SKM-1 (cell line): ENCODE measurements around the gene DIP2C.
"Not testable (repeated sequence)": the region's sequence is repeated elsewhere in the genome, so short reads cannot be mapped to it uniquely, and the experiment has no call there.

ENCODE experiments used
- DNase-seq: peaks from one replicate; lab custom pipeline; 2025; ENCODE audit not compliant: unreplicated experiment; lab: John Stamatoyannopoulos, UW

The DIP2C gene

DNA sequence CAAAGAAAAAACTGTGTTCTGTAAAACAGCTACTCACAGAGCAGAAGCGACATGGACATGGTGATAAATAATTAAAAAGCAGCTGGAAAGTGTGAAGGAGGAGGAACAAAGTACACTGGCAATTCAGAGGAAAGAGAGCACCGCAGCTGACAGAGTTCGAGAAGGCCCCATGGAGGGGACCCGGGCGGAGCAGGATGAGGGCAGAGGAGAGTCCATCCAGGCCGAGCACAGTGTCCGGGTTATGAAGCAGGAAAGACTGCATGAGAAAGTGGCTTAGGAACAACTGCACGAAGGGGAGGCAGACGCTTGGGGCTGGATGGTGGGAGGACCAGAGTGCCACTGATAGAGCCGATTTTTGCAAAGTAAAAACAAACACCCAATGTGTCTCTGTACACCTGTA lies 368.7 kb downstream of the DIP2C start:
- no peak for DNase-seq

DNA sequence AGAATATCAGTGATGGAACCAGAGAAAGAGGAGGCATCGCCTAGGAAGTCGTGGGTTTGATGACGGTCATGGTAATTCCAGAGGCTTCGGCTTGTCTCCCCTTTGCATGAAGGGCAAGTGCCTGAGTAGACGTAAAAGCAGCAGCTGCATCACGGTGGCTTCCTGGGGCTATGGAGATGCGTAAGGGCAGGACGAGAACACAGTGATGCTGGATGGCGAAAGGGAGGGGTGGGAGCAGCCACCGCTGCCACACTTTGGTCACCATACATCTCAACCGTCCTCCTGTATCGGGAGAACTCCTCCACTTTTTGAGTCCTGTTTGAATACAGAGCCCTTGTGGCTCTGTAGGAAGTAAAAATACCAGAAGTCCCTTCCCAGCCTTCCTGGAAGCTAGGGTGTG lies 371.5 kb downstream of the DIP2C start:
- DNase-seq = no peak

DNA sequence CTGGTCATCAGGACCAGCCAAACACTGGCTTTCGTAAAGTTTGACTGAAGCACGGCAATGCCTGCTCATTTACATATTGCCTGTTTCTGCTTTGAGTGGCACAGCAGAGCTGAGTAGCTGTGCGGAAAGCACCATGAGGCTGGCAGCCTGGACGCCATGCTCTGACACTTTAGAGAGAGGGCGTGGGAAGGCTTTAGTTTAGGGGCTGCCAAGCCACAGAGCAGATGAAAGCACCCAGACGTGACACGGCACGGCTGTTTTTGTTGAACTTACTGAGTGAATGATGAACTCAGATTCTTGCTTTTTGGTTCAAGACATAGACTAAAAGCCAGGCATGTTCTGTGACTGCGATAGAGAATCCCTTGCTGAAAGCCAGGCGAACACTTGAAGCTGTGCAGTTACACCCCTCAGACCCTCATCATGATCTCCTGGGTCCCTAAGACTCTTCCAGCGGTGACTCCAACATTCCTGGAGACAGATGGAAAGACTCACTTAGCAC lies 372.1 kb downstream of the DIP2C start:
- no peak for DNase-seq

DNA sequence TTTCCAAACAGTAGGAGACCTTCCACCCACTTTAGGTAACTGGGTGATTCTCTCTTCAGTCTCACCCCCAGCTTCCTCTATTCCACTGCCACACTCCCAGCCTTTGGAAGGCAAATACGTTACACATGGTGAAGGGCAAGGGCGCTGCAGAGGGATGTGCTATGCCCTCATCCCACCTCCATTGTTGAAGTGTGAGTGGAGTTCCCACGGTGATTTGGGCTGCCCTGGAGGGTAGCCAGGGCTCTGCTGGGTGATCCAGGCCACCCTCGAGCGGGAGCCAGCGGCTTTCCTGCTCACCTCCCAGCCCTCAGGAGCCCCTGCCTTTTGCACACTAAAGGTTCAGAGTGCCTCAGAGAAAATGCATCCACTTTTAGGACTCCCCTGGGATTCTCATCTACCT lies 373.1 kb downstream of the DIP2C start:
- DNase-seq = no peak

DNA sequence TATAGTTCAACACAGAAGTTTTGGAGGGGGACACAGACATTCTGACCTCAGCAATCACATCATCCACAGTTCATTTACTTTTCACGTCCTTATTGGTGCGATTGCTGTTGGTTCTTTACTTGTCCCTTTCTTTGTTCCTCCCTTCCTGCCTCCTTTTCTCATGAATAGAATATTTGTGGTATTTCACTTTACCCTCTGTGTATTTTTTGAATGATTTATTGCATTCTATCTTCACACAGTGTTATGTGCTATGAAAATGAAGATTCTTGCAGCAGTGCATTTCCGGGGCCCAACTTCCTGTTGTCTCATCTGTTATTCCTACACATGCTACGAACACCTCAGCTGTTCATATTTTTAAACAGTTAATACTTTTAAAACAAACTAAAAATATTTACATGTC lies 374.6 kb downstream of the DIP2C start:
- DNase-seq = no peak

DNA sequence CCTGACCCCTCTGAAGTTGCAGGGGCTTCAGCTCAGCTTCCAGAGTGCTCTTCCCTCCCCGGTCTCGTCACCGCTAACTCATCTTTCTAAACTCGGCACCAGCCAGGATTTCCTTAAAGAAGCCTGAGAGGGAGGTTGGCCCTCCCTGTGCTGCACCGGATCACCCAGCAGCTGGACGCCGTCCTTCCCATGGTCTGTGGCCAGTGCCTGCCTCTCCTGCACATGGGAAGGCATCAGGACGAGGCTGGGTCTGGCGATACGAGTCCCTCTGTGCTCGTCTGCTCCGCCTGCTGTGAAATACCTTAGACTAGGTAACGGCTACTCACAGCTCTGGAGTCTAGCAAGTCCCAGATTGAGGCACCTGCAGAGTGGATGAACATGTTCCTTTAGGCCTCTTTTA lies 375.1 kb downstream of the DIP2C start:
- no peak for DNase-seq

DNA sequence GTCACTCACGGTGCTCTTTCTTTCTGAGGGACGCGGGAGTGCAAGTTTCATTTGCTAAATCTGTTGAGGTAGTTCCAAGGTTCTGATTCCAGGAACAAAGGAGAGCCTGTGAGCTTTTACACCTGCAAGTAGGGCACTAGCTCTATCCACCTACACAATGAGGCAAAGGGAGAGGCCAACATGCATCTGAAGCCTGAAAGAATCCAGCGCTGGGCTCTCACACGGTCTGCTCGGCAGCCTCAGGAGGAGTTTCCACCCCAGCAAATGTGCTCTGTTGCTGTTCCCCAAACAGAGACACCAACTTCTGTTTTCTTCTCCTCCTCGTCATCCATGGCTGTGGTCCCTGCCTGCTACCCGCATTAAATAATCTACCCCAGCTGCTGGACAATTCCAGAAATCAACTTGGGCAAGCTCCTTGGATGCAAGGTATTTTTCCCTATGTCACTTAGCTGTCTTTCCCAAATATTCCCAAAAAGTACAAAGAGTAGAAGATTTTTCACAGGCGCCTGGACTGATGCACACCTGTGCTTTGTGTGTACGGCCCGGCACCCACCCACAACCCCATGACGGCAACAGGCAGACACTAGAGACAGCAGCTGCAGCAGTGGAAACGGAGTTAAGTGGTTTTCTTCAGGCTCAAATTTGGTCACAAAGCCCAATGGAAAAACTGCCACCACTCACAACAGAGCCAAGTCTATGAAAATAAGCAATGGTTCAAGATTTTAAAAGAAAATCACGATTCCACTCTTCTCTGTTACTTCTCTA lies 377.4 kb downstream of the DIP2C start:
- DNase-seq = no peak

DNA sequence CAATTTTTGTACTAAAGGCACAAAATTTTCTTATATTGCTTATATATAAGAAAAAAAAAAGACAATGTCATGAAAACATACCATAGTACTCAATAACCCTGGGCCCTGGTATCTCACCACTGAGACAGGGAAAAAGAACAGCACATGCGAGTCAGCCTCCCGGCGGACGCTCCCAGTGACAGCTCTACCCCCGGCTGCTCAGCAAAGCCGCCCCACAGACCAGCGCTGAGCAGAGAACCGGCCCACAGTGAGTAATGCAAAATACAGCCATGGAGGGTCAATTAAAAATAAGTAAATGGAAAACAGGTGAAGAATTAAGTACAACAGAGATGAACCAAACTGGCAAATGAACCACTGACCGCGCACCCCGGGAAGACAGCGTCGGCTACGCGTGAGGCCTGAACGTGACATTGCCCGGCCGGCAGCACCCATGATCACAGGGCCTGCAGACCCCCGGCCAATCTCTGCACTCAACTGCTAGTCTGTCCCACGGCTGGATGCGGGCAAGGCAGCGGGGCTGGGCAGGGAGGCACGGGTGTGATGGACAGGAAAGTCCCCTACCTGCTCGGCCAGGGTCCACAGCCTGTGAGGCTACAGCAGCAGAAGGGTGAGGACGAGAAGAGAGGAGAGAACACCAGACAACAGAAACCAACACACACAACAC lies 378.4 kb downstream of the DIP2C start:
- DNase-seq = no peak

DNA sequence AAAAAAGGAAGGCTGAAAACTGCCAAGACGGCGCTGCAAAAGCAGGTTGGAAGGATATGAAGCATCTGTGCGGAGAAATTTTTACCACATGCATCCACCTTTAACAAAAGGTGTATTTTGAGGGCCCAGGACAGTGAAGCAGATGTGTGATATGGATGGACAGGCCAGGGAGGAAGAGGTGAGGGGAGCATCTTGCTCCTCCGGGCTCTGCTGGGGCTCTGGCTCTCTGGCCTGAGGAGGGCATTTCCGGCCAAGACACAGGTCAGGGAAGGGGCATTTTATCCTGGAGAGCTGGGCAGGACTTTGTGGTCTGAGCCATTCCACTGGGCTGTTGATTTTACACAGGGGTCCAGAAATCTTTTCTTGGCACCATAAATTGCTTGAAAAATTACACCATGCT lies 379.1 kb downstream of the DIP2C start:
- no peak for DNase-seq

DNA sequence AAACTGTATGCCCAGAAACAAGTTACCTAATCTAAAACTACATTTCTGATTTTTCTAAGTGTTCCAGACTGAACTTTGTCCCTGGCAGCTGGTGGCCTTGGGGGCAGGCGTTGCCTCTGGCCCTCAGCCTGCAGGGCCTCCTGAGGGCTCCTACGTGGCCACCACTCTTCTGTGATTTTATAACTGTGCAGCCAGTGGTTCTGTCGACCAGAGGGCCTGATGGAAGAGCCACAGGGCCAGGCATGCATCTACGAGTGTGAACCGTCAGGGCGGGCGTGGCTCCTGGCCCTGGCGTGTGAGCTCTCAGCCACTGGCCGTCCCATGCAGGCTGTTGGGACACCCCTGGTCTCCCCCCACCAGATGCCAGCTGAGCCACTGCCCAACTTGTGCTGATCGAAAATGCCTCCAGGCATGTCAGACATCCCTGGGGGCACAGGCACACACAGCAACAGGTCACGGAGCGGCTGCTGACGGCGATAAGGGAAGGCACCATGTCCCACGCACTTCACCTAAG lies 380.8 kb downstream of the DIP2C start:
- DNase-seq = no peak

DNA sequence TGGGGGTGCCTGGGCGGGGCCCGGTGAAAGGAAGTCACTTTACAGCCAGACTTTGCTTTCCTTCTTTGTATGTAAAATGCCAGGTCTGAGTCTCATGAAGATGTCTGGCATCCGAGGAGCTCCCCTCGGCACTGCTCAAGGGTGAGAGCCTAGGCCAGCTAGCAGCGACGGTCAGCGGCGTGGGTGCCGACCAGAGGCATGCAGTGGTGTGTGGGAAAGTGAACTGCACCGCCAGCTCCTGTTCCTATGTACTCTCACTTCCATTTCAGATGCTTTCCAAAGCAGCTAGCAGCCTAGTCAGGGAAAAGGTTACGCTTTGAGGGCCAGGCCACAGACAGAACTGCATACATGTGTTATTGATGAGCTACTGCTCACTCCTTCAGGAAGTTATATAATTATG lies 381.4 kb downstream of the DIP2C start:
- DNase-seq = no peak

DNA sequence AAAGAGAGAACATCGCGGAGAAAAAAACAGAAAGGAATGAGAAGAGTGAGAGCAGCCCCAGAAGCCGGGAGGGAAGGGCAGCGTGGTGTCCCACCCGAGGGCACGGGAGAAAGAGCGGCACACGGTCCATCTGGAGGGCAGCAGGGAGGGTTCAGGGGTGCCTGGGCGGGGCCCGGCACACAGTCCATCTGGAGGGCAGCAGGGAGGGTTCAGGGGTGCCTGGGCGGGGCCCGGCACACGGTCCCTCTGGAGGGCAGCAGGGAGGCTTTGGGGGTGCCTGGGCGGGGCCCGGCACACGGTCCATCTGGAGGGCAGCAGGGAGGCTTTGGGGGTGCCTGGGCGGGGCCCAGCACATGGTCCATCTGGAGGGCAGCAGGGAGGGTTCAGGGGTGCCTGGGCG lies 381.8 kb downstream of the DIP2C start:
- no peak for DNase-seq

DNA sequence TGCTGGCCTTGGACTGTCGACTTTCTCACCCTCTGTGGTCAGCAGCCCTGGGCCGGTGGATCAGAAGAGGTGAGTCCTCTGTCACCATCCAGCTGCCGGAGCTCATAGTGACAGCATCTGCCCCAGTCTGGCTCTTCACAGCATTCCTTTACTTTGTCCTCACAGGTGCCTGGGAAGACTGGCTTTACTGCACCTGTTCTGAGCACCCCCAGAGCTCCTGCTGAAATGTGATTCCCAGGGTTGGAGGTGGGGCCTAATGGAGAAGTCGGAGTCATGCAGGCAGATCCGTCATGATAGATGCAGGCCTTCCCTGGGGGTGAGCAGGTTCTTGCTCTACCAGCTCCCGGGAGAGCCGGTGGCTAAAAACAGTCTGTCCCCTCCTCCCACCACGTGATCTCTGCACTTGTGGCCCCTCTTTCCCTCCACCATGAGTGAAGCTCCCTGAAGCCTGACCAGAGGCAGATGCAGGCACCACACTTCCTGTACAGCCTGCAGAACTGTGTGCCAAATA lies 382.7 kb downstream of the DIP2C start:
- no peak for DNase-seq

DNA sequence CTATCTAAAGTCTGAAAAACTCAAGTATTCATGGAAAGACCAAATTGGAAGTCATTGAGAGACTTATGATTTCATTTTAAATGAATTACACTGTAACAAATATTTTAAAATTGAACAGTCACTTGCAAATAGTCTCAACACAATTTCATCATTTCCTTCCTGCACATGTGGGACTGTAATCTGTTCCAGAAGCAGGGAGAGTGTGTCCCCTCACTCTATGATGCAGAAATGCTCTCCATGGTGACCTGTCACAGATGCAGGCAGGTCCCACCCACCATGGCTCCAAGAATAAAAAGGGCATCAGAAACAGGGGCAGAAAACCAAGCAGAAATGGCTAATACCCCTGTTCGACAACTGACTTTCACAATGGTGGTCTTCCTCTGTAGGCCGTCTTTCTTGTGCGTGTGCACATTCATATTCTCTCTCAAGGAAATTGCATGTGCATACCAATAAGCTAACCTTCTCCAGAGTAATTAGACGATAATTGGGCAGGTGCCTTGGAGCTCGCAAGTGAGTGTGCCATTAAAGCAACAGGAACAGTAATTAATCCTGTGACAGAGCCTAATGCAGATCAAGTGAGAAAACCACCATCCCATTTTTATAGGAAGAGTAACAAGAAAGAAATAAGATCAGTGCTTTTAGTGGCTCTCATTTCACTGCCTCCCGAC lies 383.3 kb downstream of the DIP2C start:
- DNase-seq = no peak

DNA sequence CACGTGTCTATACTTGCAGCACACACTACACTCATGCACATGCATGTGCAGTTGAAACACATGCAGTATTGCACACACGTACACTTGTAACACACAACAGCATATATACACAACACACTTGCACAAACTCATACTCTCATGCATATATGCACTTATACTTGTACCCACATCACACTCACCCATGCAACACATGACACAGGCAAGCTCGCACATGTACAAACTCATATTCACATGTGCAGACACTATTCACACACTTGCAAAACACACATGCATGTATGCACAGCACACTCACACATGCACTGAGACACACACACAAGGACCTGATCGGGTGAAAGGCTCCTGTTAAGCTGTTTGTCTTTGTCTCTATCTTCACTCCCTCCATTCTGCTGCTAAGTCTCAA lies 384.4 kb downstream of the DIP2C start:
- no peak for DNase-seq

DNA sequence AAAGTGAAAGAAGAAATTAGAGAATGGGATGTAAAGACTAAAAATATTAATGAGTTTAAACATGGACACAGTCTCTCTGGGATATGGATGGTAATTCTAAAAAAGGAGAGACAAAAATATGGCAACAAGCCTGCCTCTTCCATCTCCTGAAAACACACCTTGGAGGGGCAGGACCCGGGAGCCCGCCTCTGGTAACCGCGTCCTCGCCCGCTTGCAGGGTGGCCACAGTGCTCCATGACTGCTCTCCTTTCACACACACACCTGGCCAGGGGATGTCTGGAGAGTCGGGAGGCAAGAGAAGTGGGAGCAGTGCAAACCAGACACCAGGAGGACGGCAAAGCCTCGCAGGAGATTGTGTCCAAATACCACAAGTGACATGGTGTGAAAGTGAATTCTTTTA lies 387.9 kb downstream of the DIP2C start:
- no peak for DNase-seq

DNA sequence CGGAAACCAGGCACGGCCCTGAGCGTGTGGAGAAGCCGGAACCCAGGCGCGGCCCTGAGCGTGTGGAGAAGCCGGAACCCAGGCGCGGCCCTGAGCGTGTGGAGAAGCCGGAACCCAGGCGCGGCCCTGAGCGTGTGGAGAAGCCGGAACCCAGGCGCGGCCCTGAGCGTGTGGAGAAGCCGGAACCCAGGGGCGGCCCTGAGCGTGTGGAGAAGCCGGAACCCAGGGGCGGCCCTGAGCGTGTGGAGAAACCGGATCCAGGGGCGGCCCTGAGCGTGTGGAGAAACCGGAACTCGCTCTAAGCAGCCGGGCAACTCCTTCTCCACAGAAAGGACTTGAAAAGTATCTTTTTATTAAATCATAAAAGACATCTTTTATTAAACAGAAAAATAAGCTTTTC lies 388.9 kb downstream of the DIP2C start:
- not testable (repeated sequence) for DNase-seq

DNA sequence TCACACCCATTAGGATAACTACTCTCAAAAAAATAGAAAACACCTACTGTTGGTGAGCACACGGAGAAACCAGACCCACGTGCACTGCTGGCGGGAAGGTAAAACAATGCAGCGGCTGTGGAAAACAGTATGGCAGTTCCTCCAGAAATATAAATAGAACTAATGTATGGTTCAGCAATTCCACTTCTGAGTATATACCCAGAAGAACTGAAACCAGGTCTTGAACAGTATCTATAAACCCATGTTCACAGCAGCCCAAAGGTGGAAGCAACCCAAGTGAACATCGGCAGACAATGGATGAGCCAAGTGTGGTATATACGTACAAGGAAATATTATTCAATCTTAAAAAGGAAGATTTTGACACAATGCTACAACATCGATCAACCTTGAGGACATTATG lies 389.5 kb downstream of the DIP2C start:
- DNase-seq = no peak

DNA sequence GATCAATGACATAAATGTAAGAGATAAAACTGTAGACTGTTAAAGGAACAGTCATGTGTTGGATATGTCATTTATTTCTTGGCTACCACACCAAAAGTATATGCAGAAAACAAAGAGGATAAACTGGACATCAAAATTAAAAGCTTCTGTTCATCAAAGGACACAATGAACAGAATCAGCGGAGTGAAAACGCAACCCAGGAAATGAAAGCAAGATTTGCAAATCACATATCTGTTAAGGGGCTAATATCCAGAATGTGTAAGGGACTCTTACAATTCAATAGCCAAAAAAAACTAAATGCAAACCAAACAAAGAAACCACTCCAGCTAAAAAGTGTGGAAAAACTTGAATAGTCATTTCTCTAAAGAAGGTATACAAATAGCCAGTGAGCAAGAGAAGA lies 390.0 kb downstream of the DIP2C start:
- DNase-seq = no peak

DNA sequence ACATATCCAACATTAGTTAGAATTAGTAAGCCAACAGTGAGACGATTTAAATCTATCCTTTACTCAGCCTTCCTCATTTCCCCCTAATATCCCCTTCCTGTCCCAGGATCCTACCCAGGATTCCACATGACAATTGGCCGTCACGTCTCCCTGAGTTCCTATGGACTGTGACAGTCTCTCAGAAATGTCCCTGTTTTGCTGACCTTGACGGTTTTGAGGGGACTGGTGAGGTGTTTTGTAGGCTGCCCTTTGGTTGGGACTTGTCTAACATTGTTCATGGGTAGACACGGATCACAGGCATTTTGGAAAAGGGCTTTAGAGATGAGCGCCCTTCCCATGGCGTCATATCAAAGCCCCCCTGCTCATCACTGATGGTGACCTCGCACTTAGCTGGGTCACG lies 391.4 kb downstream of the DIP2C start:
- DNase-seq = no peak

DNA sequence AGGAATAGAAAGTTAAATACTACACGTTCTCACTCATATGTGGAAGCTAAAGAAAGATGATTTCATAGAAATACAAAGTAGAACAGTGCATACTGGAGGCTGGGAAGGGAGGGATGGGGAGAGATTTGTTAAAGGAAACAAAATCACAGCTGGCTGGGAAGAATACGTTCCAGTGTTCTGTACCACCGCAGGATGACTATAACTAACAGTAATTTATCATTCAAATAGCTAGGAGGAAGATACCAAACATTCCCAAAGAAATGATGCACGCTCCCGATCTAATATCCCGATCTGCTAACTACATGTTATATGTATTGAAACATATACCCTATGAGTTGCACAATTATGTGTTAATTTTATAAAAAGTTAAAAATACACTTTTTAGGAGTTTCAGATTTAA lies 391.9 kb downstream of the DIP2C start:
- DNase-seq = no peak

DNA sequence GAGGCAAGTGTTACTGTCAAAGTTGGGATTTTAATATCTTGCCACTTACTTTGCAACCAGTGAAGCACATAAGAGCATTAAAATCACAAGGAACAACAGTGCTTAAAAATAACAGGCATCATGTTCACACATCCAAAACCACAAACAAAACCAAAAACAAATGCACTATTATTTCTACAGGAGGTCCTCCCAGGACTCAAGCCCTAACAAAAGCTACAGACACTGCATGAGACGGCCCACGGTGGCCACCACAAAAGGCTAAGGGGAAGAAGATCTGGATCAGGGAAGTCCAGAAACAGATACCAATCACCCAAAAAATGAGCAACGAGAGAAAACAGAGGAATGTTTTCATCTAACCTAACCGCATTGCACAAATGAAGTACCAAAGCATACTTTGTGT lies 395.8 kb downstream of the DIP2C start:
- no peak for DNase-seq
